Measurements from ENCODE around the gene CADM1. TPM values are rescaled to one million over a fixed set of nuclear protein-coding genes. Genes with fewer than 3 reads are reported as not detected.

Gene CADM1
- polyA plus RNA-seq, 3 donors, result 0.67 to 11.7 (median 8.6) TPM

DNA sequence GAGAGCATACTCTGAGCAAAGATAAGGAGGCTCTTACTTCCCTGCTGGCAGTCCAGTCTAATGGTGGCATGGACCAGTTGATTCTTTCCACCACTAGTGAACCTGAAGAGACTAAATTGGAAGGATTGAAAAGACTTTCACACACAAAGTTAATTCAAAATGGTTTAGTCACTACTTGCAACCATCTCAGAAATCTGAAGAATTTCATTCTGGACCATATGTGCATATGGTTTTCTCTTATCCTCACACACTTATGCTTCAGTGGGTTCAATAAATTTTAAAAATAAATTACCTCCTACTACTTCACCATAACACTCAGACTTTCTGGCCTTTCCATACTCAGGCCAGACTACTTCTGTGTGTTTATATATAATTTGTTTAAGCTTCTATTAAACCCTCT, 44.7 kb downstream of the CADM1 start:
- H3K27ac ChIP-seq (ENCODE audit: low read depth, low read length), result no peak overlapping the region

GRCh38 chr11:115458877-115459276, 45.3 kb downstream of the CADM1 start:
- 60 to 86% (median 83%) methylated on average over 4 of the region's 4 CpGs for WGBS, 3 donors
- H3K27ac ChIP-seq (ENCODE audit: low read depth, low read length), result no peak overlapping the region

DNA sequence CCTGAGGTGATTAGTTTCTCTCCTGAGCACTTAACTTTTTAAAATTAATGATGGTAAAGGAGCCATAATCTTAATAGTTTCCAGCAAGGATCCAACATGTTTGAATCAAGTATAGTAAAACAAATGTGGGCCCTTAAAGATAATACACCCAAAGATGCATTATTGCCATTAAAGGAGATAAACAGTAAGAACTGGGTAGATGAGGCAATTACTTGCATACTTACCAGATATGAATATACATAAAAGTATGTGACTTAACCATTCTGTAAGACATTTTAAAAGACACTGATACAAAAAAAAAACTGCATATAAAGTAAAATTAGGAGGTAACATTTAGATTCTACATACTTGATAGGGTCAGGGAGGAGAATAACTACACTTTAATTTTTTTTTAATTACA, 48.2 kb downstream of the CADM1 start:
- no peak overlapping the region for H3K27ac ChIP-seq (ENCODE audit: low read depth, low read length)

DNA sequence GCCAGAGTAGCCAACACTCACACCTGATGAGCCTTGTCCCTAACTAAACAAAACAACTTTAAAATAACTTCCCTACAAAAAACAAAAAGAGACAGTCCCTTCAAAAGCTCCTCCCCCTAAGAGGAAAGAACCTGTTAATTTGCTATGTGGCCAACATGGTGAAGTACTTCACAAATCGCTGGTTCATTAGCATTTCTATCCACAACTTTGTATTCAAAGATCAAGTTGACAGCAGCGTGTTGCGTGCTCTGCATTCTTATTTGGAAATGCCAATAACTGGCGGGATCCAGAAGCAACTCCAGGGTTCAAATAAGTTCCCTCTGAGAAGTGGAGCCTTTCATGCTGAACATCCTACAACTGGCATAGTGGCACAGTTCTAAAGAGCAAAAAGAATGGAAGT, 48.6 kb downstream of the CADM1 start:
- WGBS, 3 donors, result 81 to 94% (median 89%) methylated on average over 4 of the region's 4 CpGs
- no peak overlapping the region for H3K27ac ChIP-seq (ENCODE audit: low read depth, low read length)

DNA sequence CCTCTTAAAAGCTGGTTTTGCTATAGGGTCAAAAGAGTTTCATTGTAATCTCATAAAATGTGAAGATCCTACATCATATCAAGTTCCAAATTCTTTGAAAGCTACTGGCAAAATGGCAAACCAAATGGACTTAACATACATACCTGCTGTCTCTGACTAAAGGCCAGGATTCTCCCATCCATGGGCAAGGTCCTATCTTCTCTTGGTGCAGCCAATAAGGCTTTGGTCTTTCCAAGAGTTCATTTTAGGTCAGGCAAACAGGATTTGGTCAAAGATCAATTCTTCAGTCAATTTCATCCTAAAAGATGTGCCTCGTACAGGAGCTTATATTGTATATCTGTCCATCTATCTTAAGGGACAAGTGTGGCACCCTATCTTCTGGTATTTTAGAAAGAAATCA, 49.7 kb downstream of the CADM1 start:
- WGBS, 3 donors, result 82 to 94% (median 90%) methylated on average over 1 of the region's 1 CpG
- no peak overlapping the region for H3K27ac ChIP-seq (ENCODE audit: low read depth, low read length)

- 90 to 96% (median 93%) methylated on average over 1 of the region's 1 CpG for WGBS, 3 donors
- H3K27ac ChIP-seq (ENCODE audit: low read depth, low read length), result no peak overlapping the region
Observed at GRCh38 chr11:115453693-115454490, 50.3 kb downstream of the CADM1 start.

DNA sequence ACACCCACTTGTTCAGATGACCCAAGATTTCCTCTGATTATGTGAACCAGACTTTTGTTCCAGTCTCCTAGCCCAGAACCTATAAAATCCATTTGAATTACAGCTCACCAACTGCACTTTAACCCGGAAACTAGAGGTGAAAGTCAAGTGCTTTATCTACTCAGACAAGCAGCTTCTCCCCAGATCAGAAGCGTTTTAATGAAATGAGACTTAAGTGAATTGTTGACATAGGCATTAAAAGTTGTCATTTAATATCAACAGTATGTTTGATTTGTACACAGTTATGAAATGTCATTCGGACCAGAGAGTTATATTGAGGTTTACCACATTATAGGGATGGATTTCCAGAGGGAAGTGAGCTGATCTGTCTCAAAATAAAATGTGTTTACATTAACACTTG, 52.0 kb downstream of the CADM1 start:
- 28 to 52% (median 45%) methylated on average over 3 of the region's 3 CpGs for WGBS, 3 donors
- H3K27ac ChIP-seq (ENCODE audit: low read depth, low read length), result no peak overlapping the region

- WGBS, 3 donors, result 78 to 80% (median 80%) methylated on average over 4 of the region's 4 CpGs
- H3K27ac ChIP-seq (ENCODE audit: low read depth, low read length), result no peak overlapping the region
Observed at GRCh38 chr11:115450519-115450918, 53.7 kb downstream of the CADM1 start.

DNA sequence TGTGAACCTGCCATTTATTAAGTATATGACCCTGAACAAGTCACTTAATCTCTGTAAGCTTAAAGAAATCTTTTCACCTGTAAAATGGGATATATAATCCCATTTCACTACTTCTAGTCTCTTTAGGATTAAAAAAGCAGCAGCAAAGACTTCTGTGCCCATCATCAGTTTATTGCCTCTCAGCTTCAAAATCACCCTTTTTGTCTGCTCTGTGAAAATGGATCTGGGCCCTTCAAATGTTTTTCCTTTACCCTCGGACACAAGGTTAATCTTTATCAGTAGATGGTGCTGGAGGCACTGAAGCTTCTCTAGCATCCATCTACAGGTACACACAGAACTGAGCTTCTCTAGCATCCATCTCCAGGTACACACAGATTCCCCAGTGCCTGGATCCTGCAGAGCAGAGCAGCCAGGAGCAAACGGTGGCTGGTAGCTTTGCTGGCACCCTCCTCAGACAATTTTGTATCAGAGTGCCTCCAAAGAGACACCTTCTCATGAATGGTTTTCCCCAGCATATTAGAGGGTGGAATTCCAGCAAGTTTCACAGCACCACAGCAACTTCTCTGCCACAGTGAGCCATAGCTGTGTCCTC, 56.8 kb downstream of the CADM1 start:
- 78 to 91% (median 87%) methylated on average over 2 of the region's 2 CpGs for WGBS, 3 donors
- no peak overlapping the region for H3K27ac ChIP-seq (ENCODE audit: low read depth, low read length)

DNA sequence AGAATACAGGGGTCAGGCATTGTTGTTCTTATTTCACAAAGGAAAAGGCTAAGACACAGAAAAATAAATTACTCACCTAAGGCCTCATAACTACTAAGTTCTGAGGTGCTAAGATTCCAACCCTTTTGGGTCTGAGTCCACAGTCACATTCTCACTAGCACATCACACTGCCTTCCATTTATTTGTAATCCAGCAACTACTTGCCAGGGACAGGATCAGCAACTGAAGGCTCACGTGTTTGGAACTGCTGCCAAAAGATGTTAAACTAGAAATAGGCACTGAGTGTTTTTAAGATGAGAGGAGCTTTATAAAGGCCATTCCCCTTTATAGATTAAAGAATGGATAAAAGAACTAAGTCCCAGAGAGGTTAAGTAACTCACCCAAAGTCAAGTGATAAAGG, 58.0 kb downstream of the CADM1 start:
- WGBS, 3 donors, result 45 to 76% (median 61%) methylated on average over 1 of the region's 1 CpG
- H3K27ac ChIP-seq (ENCODE audit: low read depth, low read length), result no peak overlapping the region

GRCh38 chr11:115444542-115444941, 59.7 kb downstream of the CADM1 start:
- no peak overlapping the region for H3K27ac ChIP-seq (ENCODE audit: low read depth, low read length)
- 66 to 79% (median 76%) methylated on average over 5 of the region's 5 CpGs for WGBS, 3 donors

DNA sequence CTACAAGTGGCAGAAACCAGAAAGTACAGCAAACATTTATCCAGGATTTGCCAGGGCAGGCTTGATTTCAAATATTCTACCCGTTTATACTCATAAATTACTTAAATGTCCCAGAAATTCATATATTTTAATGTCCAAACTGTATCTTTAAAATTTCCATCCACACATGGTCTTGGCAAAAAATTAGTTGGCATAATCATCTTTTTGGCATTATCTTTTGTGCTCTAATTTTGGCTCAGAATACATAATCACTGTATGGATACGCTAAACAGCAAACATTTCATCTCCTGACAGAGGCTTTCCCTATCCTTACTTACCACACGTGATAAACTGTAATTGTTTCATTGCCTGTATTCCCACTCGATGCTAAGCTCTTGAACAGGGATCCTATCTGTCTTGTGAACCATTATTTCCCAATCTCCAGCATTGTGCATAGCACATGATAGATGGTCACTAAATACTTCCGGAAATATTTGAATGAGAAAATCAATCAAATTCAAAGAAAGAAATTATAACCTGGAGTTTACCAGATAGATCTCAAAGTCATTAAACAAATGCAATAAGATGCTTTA, 64.2 kb downstream of the CADM1 start:
- 54 to 79% (median 71%) methylated on average over 5 of the region's 5 CpGs for WGBS, 3 donors
- no peak overlapping the region for H3K27ac ChIP-seq (ENCODE audit: low read depth, low read length)

GRCh38 chr11:115439385-115439784, 64.8 kb downstream of the CADM1 start:
- no peak overlapping the region for H3K27ac ChIP-seq (ENCODE audit: low read depth, low read length)
- 55 to 62% (median 58%) methylated on average over 3 of the region's 3 CpGs for WGBS, 3 donors

GRCh38 chr11:115437902-115438575, 66.2 kb downstream of the CADM1 start:
- 76 to 83% (median 78%) methylated on average over 7 of the region's 7 CpGs for WGBS, 3 donors
- H3K27ac ChIP-seq (ENCODE audit: low read depth, low read length), result no peak overlapping the region

DNA sequence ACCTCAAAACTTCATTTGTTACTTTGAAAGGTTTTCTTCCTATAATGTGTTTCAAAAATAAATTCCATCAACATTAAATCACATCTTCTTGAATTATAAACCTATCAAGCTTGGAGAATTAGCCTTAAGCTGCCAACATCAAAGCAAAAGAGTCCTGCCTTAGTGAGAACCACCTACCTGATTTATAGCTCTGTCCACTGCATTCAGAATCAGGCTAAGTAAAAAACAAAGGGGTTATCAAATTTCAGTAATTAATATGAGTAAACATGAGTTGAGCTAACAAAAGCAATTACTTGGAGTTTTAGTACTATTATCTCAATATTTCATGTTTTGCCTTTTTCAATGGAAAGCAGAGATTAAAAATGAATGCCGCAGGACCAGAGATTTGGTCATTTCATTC, 73.9 kb downstream of the CADM1 start:
- H3K27ac ChIP-seq (ENCODE audit: low read depth, low read length), result no peak overlapping the region
- WGBS, 3 donors, result 95 to 98% (median 95%) methylated on average over 1 of the region's 1 CpG

GRCh38 chr11:115428306-115428705, 75.9 kb downstream of the CADM1 start:
- no peak overlapping the region for H3K27ac ChIP-seq (ENCODE audit: low read depth, low read length)

- H3K27ac ChIP-seq (ENCODE audit: low read depth, low read length), result no peak overlapping the region
- 77 to 90% (median 88%) methylated on average over 7 of the region's 7 CpGs for WGBS, 3 donors
Observed at GRCh38 chr11:115425816-115426215, 78.4 kb downstream of the CADM1 start.

- whole genome bisulfite sequencing, 3 donors, result 87 to 93% (median 93%) methylated on average over 5 of the region's 5 CpGs
- no peak overlapping the region for H3K27ac ChIP-seq (ENCODE audit: low read depth, low read length)
Observed at GRCh38 chr11:115425250-115425649, 79.0 kb downstream of the CADM1 start.

DNA sequence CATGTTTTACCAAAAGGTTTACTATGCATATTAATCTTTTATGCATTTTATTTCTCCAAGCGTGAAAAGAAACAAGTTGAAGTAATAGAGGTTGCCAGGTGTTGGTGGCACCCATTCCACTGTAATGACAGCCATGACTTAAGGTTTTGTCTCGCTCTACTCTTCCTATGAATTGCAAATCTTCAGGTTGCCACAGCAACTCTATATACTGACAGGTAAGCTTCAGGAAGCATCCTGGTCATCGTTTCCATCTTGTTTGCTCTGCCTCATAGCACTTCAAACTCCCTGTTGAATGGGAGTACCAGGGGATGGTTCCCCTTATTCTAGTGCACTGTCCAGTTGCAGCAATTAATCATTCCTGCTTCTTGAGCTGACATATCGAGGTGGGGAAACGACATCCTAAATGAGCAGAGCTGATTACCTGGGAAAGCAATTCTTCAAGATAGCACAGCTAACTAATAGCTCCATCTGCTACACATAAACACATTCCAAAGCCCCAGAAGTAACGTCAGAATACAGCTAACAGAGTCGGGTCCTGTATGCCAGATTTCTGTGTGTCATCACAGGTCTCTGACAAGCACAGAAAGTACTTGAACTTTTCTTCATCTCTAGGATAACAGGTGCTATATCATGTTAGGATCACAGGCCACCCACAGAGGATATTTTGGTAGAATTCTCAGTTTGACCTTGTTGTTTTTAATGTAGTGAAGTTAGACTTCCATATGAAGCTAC, 80.3 kb downstream of the CADM1 start:
- H3K27ac ChIP-seq (ENCODE audit: low read depth, low read length), result no peak overlapping the region
- 45 to 72% (median 65%) methylated on average over 7 of the region's 7 CpGs for WGBS, 3 donors

Data from adipose tissue (tissue), 3 donors.